Neural cell (in vitro differentiated cells): Measurements from ENCODE around the gene SREK1IP1. TPM values are rescaled to one million over a fixed set of nuclear protein-coding genes. Genes with fewer than 3 reads are reported as not detected.

ENCODE experiments used
- H2AFZ ChIP-seq: fragments of 200-600, 300-800 bp; sonication (generic), shearing (Covaris generic); 2 replicates; pipeline ENCODE4 v1.6.0; 2014; ENCODE audit warnings: low read depth, mild to moderate bottlenecking, antibody characterized with exemption, low read length, moderate library complexity
- H3F3A ChIP-seq: fragments of 200-600 bp; shearing (Covaris generic); 2 replicates; pipeline ENCODE4 v1.6.1; 2016; ENCODE audit warnings: mild to moderate bottlenecking, moderate library complexity, mixed read lengths, antibody characterized with exemption, low read length; ENCODE audit not compliant: insufficient read depth, poor library complexity, severe bottlenecking
- H3K27ac ChIP-seq: fragments of 200-600, 300-800 bp; sonication (generic), shearing (Covaris generic); 2 replicates; pipeline ENCODE4 v1.5.1; 2014; ENCODE audit warnings: mild to moderate bottlenecking, low read length, moderate library complexity
- H3K27me3 ChIP-seq: fragments of 300-800, 200-600 bp; sonication (generic), shearing (Covaris generic); 2 replicates; pipeline ENCODE4 v1.6.0; 2014; ENCODE audit warnings: mild to moderate bottlenecking, low read depth, low read length, moderate library complexity; ENCODE audit not compliant: insufficient read depth
- H3K36me3 ChIP-seq: fragments of 300-800, 200-600 bp; sonication (generic), shearing (Covaris generic); 2 replicates; pipeline ENCODE4 v1.5.1; 2014; ENCODE audit warnings: mild to moderate bottlenecking, antibody characterized with exemption, low read length, moderate library complexity; ENCODE audit not compliant: insufficient read depth
- H3K4me2 ChIP-seq: fragments of 300-800, 200-600 bp; sonication (generic), shearing (Covaris generic); 2 replicates; pipeline ENCODE4 v1.6.0; 2014; ENCODE audit warnings: mild to moderate bottlenecking, low read length
- H3K4me3 ChIP-seq: fragments of 300-800, 200-600 bp; sonication (generic), shearing (Covaris generic); 2 replicates; pipeline ENCODE4 v1.5.1; 2014; ENCODE audit warnings: mild to moderate bottlenecking, low read length, moderate library complexity
- H3K79me2 ChIP-seq: fragments of 200-600 bp; shearing (Covaris generic); replicated peaks from 2 replicates; pipeline ENCODE4 v1.6.0; 2014; ENCODE audit warnings: mild to moderate bottlenecking, low read length, moderate library complexity; ENCODE audit not compliant: insufficient read depth
- H3K9ac ChIP-seq: fragments of 300-800, 200-600 bp; sonication (generic), shearing (Covaris generic); 2 replicates; pipeline ENCODE4 v1.6.1; 2016; ENCODE audit warnings: mild to moderate bottlenecking, low read length, mixed read lengths
- H3K9me2 ChIP-seq: fragments of 200-600 bp; shearing (Covaris generic); 2 replicates; pipeline ENCODE4 v1.6.1; 2016; ENCODE audit warnings: mild to moderate bottlenecking, low read length, mixed read lengths; ENCODE audit not compliant: insufficient read depth
- H3K9me3 ChIP-seq: fragments of 200-600, 300-800 bp; sonication (generic), shearing (Covaris generic); 2 replicates; pipeline ENCODE4 v1.6.1; 2016; ENCODE audit warnings: mild to moderate bottlenecking, mixed run types, low read length, moderate library complexity, mixed read lengths
- H4K20me1 ChIP-seq: fragments of 200-600 bp; shearing (Covaris generic); 2 replicates; pipeline ENCODE4 v1.6.1; 2016; ENCODE audit warnings: mild to moderate bottlenecking, mixed run types; ENCODE audit not compliant: insufficient read depth
- EP300 ChIP-seq: fragments of 450-650 bp; conservative IDR thresholded peaks from 2 replicates; pipeline ENCODE4 v1.6.1; 2014; ENCODE audit warnings: antibody characterized with exemption, mild to moderate bottlenecking, moderate library complexity; ENCODE audit not compliant: poor library complexity, severe bottlenecking
- EZH2 ChIP-seq: fragments of 200-600, 300-800 bp; shearing (Covaris generic), sonication (generic); IDR thresholded peaks from 2 replicates; pipeline ENCODE4 v1.6.1; 2014; ENCODE audit warnings: antibody characterized with exemption, low read length, borderline replicate concordance, mild to moderate bottlenecking; ENCODE audit not compliant: insufficient read depth, poor library complexity, severe bottlenecking
- MXI1 ChIP-seq: fragments of 450-650 bp; conservative IDR thresholded peaks from 2 replicates; pipeline ENCODE4 v1.6.1; 2014; ENCODE audit warnings: antibody characterized with exemption, mild to moderate bottlenecking; ENCODE audit not compliant: poor library complexity, severe bottlenecking
- POLR2AphosphoS5 ChIP-seq: IDR thresholded peaks from 2 replicates; pipeline ENCODE4 v1.6.1; 2012
- RAD21 ChIP-seq: fragments of 450-650 bp; conservative IDR thresholded peaks from 2 replicates; pipeline ENCODE4 v1.6.1; 2014; ENCODE audit warnings: antibody characterized with exemption, mild to moderate bottlenecking, moderate library complexity
- SMC3 ChIP-seq: fragments of 450-650 bp; conservative IDR thresholded peaks from 2 replicates; pipeline ENCODE4 v1.6.1; 2014; ENCODE audit warnings: antibody characterized with exemption, mild to moderate bottlenecking, moderate library complexity; ENCODE audit not compliant: poor library complexity
- TAF1 ChIP-seq: IDR thresholded peaks from 2 replicates; pipeline ENCODE4 v1.6.1; 2012; ENCODE audit warnings: low read depth
- polyA plus RNA-seq: library from polyadenylated mRNA; depleted of rRNA; stranded (reverse); fragments of >200 nt; gene quantifications from 2 replicates; pipeline ENCODE4 v1.2.3, GENCODE V29; 2014
- TF ChIP-seq, protein P1 (sequence below): fragments of 450-650 bp; IDR thresholded peaks from 2 replicates; pipeline ENCODE4 v1.5.1; 2014; ENCODE audit warnings: antibody characterized with exemption, mild to moderate bottlenecking, moderate library complexity; ENCODE audit not compliant: poor library complexity, severe bottlenecking
- TF ChIP-seq, protein P2 (sequence below): IDR thresholded peaks from 2 replicates; pipeline ENCODE4 v1.6.1; 2012; ENCODE audit warnings: borderline replicate concordance

Gene SREK1IP1
- polyA plus RNA-seq, 1 donor from 2014 or later, result 23.5 TPM

DNA sequence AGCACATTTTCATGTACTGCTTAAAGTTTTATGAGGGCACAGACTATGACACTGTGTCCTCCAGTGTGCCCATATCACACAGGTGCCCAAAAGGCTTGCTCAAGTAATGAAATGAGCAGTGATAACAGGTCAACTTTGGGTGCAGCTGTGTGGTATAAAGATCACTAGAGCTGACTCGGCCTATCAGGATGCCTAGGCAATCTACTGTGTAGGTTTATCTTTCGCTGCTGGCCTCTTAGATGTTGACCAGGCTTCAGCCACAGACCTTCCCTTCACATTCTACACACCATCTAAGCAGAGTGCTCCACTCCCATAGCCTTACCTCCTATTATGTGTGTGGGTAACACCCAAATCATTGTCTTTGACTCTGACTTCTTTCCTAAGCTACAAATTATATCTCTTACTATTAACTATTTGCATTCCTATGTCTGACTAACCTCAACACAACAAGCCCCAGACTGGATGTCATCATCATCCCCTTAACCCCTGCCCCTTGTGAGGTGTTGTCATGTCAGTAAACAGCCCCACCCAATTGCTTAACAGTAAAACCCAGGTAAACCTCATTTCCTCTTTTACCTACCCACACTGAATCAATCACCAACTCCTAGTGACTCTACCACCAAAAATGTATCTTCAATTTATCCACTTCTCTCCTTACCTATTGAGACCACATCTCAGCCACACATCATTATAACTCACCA is 2.5 kb downstream of the SREK1IP1 start:
- Histone ChIP-seq H2AFZ (no peak overlapping the region), H4K20me1 (no peaks in the 10 kb centered on the region), H3K9me3 (no peaks in the 10 kb centered on the region), H3F3A (no peaks in the 10 kb centered on the region), H3K27ac (no peak overlapping the region), H3K36me3 (no peaks in the 10 kb centered on the region), H3K9ac (no peak overlapping the region), H3K27me3 (no peaks in the 10 kb centered on the region), H3K79me2 (peaks cover 48% of the 10 kb centered on the region), H3K4me2 (no peak overlapping the region), H3K4me3 (peak overlapping the region; percentile 5), H3K9me2 (no peaks in the 10 kb centered on the region)
- TF ChIP-seq EZH2, result no peak
- TF ChIP-seq SMC3, result no peak
- TF ChIP-seq TAF1, result no peak
- no peak for TF ChIP-seq RAD21

DNA sequence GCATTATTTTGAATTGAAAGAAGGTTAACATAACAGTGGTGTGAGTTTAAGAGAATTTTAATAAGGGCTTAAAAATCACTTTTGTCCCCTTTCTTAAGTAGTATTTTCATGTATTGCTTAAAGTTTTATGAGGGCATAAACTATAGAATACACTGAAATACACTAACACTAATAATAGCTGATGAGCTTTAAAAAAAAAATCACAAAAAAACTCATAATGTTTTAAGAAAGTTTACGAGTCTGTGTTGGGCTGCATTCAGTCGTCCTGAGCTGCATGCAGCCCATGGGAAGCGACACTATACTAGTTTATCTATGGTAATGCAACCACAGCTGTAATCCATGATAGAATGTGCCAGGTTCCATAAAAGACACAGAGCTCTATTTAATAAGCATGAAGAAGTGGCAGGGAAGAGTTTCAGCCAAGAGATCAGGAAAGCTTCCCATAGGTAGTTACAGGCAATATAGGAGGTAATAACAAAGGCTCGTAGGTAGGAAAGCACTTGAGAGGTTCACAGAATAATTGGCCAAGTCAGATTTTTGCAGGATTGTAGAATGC is 4.5 kb downstream of the SREK1IP1 start:
- H3K79me2 ChIP-seq, result peaks cover 32% of the 10 kb centered on the region
- no peaks in the 10 kb centered on the region for H3K27me3 ChIP-seq
- no peak overlapping the region for H3K27ac ChIP-seq
- H3K9me3 ChIP-seq, result no peaks in the 10 kb centered on the region
- no peaks in the 10 kb centered on the region for H4K20me1 ChIP-seq
- no peaks in the 10 kb centered on the region for H3K36me3 ChIP-seq
- no peaks in the 10 kb centered on the region for H3K9me2 ChIP-seq
- no peak overlapping the region for H3K9ac ChIP-seq
- H2AFZ ChIP-seq, result no peak overlapping the region
- no peak overlapping the region for H3K4me3 ChIP-seq
- TF ChIP-seq MXI1, result no peak
- TF ChIP-seq SMC3, result no peak
- TF ChIP-seq, protein P1, sequence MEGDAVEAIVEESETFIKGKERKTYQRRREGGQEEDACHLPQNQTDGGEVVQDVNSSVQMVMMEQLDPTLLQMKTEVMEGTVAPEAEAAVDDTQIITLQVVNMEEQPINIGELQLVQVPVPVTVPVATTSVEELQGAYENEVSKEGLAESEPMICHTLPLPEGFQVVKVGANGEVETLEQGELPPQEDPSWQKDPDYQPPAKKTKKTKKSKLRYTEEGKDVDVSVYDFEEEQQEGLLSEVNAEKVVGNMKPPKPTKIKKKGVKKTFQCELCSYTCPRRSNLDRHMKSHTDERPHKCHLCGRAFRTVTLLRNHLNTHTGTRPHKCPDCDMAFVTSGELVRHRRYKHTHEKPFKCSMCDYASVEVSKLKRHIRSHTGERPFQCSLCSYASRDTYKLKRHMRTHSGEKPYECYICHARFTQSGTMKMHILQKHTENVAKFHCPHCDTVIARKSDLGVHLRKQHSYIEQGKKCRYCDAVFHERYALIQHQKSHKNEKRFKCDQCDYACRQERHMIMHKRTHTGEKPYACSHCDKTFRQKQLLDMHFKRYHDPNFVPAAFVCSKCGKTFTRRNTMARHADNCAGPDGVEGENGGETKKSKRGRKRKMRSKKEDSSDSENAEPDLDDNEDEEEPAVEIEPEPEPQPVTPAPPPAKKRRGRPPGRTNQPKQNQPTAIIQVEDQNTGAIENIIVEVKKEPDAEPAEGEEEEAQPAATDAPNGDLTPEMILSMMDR, result no peak
- TF ChIP-seq TAF1, result no peak
- no peak for TF ChIP-seq EZH2
- TF ChIP-seq POLR2AphosphoS5, result no peak
- TF ChIP-seq RAD21, result no peak
- TF ChIP-seq EP300, result no peak
- TF ChIP-seq, protein P2, sequence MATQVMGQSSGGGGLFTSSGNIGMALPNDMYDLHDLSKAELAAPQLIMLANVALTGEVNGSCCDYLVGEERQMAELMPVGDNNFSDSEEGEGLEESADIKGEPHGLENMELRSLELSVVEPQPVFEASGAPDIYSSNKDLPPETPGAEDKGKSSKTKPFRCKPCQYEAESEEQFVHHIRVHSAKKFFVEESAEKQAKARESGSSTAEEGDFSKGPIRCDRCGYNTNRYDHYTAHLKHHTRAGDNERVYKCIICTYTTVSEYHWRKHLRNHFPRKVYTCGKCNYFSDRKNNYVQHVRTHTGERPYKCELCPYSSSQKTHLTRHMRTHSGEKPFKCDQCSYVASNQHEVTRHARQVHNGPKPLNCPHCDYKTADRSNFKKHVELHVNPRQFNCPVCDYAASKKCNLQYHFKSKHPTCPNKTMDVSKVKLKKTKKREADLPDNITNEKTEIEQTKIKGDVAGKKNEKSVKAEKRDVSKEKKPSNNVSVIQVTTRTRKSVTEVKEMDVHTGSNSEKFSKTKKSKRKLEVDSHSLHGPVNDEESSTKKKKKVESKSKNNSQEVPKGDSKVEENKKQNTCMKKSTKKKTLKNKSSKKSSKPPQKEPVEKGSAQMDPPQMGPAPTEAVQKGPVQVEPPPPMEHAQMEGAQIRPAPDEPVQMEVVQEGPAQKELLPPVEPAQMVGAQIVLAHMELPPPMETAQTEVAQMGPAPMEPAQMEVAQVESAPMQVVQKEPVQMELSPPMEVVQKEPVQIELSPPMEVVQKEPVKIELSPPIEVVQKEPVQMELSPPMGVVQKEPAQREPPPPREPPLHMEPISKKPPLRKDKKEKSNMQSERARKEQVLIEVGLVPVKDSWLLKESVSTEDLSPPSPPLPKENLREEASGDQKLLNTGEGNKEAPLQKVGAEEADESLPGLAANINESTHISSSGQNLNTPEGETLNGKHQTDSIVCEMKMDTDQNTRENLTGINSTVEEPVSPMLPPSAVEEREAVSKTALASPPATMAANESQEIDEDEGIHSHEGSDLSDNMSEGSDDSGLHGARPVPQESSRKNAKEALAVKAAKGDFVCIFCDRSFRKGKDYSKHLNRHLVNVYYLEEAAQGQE, result no peak
- no peaks in the 10 kb centered on the region for H3F3A ChIP-seq
- H3K4me2 ChIP-seq, result no peak overlapping the region
